ENCODE results near the gene SBK2.

DNA sequence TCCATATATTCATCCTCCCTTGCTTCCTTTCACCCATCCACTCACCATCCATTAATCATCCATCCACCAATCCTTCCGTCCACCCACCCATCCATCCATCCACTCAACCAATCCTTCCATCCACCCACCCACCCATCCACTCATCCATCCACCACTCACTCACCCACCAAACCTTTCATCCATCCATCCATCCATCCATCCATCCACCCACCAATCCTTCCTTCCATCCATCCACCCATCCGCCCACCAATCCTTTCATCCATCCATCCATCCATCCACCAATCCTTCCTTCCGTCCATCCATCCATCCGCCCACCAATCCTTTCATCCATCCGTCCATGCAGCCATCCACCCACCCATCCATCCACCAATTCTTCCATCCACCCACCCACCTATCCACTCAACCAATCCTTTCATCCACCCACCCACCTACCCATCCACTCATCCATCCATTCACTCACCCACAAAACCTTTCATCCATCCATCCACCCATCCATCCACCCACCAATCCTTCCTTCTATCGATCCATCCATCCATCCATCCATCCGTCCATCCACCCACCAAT, 5.4 kb upstream of the SBK2 start:
- TF ChIP-seq CTCF (IDR thresholded peaks at IDR 0.05): no peak
- no peak for TF ChIP-seq POLR2A (IDR thresholded peaks at IDR 0.05)

All from esophagus squamous epithelium (tissue), 4 donors.